GM19025 (cell line): Measurements from ENCODE around the gene LENG1.

ENCODE experiments used
- ATAC-seq: cut with Tn5 transposase; IDR thresholded peaks from one replicate; pipeline ENCODE4 v1.9.1; 2021; ENCODE audit warnings: mild to moderate bottlenecking, low read depth, moderate library complexity; ENCODE audit not compliant: unreplicated experiment

LENG1 gene

DNA sequence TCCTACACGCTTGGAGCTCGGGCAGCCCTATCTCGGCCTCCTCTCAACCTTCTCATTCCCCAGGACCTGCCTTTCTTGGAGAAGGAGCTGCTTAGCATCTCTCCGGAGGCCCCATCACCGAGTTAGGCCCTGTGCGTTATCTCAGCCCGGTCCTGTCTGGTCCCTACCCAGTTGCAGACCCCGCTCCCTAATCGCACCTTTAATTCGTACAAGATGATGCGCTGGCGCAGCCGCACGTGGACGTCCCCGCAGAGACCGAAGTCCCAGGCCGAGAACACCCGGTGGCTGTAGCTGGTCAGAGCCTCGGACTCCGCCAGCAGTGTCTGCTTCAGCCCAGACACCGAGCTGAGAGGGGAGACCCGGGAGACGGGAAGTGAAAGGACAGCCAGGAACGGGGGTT is 5.7 kb upstream of the LENG1 start:
- no peak for ATAC-seq

DNA sequence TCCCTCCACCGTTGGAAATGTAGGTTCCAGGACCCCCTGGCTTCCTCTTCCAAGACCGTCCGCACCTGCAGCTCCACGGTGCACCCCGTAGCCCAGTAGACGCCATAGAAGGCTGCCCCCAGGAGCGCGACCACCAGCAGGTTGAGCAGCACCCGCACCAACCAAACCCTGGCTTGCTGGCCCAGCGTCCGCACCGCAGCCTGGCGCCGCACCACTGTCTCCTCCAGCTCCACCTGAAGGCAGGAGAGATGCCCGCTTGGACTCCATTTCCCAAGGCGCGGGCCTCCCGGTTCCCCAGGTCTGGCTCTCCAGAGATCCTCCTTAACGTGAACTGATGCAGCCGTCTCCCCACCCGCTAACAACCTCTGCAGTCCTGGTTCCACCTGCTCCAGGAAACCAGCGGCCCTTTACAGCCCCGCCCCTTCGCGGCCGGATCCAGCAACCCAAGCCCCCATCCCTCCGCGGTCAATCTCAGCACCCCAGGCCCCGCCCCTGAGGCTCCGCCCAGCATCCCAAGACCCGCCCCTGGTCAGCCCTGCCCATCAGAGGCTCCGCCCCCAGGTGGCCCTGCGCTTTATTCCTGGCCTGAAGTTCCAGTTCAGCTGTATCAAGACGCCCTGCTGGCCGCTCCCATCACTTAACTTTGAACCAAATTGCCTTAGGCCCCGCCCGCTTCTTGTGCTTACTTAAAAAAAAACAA is 5.0 kb upstream of the LENG1 start:
- ATAC-seq: no peak

DNA sequence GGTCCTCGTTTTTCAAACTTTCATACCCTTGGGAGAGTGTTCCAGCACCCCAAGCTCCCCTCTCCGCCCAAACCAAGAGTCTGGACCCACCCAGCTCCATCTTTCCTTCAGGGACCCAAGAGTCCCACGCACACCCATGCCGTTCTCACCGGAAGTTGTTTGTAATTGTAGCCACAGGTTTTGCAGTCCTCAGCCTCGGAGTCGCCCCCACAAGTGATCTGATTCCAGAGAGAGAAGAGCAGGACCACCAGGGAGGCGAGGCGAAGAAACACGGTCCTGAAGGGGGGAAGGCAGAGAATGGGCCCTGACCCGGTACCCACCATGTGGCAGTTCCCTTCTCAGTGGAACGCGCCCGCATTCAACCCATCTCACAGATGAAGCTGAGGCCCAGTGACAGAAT is 3.4 kb upstream of the LENG1 start:
- ATAC-seq: no peak

DNA sequence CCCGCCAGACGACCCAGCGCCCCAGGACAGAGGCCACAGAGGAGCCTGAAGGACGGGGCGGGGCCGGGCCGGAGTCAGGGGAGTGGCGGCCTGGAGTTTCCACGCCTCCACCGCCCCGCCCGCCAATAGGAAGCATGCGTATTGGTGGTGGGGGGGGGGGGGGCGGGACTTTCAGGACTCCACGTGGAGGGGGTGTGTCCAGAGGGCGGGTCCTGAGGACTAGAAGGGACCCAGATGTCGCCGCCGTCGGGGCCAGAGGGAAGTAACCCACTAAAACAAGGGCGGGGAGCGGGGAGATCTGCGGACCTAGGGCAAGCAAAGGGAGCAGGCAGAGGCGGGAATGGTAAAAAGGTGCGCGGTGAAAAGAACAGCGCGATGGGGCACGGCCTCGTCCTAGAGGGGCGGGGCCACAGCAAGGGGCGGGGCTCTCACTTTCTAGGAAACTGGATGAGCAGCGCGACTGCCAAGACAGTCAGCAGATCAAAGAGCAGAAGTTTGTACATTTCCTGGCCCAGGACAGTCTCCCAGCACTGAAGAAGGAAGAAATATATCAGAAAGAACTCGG is 2.8 kb upstream of the LENG1 start:
- ATAC-seq: no peak

DNA sequence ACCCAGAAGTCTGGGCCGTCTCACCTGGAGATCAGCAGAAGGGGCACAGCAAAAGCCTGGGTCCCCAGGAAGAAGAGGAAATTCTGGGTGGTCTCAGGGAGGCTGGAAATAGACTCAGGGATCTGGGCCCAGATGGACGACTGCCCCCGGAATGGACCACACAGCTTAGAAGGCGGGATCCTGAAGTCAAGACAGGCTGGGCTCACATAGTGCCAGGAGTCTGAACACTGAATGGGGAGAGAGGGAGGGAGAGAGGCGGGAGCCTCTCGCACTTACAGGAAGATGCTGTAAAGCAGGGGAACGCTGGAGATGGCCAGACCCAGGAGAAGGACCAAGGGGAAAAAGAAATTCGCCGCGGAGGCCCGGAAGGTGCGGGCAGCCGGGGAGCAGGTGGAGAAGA is 1.3 kb upstream of the LENG1 start:
- ATAC-seq: no peak

DNA sequence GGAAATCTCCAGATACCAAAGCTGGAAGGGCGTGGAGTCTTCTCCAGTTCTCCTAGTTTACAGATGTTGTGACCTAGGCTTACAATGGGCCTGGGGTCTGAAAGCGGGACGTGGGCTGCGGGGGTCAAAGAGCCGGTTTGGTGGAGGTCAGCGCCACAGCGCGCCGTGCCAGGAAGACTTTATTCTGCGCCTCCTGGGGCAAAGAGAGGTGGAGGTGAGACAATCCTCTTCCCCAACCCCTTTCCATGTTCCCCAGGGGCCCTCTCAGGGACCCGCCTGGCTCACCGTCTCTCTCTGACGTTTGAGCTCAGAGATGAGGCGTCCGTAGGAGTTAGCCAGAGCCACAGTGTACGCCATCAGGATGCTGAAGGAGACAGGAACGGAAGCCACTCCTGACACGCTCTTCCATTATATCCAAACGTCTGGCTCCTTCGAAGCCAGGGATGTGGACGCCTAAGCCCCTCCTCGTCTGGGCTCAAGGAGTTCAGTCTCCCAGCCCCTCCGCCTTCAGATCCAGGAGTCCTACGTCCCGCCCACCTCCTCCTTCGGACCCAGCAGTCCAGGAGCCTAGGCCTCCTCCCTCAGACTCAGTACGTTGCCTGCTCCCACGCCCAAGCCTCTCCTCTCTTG is 776 bp upstream of the LENG1 start:
- ATAC-seq: no peak

DNA sequence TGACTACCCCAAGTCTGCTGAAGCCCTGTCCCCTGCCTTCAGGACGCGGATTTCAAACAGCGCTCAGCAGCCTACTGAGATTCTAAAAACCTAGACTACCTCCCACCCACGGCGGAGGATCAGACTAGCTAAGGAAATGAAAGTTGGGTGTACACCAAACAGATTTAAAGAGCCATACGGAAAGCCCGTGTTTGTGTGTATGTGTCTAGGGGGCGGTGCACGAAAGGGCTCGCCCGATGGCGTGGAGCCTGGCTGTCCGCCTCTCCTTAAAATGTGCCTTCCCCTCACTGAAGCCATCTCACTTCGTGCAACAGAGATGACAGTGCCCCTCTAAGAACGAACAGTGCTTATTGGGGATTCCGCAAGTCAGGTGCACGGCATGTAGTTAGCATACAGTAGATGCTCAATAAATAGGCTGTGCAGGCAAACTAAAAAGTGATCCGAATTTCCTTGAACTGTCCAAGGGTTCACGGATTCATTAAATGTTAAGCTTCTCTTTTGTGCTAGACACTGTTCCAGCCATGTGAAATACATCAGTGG is 639 bp downstream of the LENG1 start:
- no peak for ATAC-seq

DNA sequence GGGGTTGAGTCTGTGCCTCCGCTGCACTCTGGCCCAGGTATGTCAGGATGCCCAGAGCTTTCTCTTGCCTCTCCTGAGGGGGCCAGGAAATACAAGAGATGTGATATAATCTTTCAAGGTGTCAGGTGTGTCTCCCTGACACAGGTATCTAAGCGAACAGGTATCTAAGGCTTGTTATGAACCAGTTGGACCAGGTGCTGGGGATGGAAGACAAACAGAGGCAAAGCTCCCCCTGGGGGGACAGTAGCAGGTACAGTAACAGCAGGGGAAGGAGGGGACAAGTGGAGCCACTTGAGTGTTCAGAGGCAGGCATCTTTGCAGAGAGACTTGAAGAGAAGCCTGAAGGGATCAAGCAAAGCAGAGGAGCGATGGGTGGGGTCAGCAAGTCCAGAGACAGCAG is 2.6 kb downstream of the LENG1 start:
- no peak for ATAC-seq

DNA sequence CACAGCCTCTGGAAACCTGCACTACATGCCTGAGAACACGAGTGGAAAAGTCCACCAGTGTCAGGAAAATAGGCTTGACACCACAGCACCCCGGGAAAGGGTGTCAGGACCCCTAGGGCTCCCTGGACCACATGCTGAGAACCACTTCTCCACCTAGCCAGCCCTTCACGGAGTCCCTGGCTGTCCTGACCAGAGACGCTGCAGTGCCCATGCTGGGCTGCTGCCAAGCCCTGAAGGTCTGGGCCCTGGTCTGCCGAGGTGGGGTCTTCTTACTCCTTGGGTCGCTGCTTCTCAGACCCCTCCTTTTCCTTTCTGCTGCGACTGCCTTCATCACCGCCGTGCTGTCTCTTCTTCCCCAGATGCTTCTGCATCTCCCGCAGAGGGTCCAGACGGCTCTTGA is 3.0 kb downstream of the LENG1 start:
- no peak for ATAC-seq

DNA sequence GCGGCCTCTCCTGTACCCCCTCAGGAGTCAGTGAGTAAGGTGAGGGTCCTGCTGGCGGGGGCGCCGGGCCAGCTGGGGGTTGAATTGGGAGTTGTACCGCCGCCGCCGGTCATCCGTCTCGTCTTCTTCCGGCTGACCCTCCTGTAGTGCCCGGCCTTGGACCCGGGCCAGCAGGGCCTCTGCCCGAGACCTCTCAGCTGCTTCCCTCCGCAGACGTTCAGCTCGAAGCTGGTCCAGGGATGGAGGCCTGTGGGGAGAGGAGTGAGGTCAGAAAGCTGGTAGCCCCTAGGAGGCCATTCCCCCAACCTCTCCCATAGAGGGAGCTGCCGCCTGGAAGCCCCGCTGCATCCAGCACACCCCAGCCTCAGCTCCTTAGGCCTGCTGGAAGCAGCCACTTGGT is 3.8 kb downstream of the LENG1 start:
- ATAC-seq: no peak

DNA sequence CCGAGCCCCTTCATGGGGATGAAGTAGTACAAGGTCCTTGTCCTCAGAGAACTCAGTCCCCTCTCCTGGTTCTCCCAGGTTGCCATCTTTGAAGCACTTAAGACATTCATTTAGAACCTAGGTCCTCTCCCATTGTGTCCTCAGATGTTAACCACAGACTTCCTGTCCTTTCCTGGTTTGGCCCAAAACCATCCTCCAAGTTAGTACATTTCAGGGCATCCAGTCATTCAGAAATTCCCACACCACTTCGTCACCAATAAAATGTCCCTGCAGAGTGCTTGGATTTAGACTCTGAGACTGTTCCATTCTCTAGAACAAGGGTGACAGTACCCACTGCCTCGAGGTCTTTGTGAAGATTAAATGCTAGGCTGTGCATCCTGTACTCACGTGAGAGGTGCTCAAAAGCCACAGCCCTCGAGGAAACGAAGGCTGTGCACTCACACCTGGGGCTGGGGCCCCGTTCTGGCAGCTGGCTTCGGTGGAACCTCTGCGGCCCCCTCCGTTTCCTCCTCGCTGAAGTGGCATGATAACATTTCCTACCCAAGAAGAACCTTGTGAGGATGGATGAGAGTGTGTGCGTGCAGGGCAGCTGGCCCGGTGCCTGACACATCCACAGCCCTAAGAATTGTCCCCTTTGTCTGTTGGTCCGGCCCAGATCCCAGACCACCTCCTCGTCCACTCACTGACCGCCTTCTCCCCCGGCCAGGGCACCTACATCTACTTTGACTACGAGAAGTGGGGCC is 4.7 kb downstream of the LENG1 start:
- ATAC-seq: no peak

DNA sequence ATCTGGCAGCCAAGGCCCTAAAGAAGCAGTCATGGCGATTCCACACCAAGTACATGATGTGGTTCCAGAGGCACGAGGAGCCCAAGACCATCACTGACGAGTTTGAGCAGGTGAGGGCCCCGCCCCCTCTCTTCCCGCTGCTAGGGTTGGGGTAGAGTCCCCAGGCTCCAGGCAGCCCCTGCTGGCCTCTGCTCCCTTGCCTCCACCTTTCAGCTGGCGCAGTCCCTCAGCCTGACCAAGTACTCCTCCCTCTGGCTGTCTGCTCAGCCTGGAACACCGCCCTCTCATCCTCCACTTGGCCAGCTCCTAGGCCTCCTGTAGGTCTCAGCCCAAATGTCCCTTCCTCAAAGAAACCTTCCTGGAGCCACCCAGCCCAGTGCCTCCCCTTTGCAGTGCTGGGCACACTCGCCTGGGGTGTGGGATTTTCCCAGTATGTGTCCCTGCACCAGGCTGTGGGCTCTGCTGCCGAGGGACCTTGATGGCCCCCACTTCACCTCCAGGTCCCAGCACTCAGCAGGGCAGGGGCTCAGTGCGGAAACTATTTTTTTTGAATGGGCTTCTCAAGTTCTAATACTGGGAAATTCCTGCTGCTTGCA is 5.7 kb downstream of the LENG1 start:
- ATAC-seq: no peak

DNA sequence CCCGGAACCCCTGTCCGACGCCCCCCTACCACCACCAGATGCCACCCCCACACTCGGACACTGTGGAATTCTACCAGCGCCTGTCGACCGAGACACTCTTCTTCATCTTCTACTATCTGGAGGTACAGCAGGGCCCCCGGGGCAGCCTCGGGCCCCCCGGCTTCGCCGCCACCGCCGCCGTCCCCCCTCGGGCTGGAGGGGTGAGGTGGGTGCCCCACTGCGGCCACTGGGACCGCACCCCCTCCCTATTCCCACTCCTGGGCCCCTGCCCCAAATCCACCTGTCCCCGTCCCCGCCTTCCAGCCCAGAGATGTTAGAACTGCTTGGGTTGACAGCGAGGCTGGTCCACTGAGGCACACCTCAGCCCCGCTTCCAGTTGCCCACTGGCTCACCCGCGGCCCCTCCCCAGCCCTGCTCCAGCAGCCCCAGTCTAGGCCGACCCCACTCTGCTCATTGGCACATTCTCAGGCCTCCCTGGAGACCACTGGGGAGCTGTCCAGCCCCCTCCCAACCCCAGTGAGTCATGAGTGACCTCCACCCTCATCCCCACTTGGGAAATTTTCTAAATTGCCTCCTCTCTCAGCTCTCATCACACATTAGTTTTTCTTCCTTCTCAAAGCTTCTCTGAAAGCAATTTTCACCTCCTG is 6.5 kb downstream of the LENG1 start:
- ATAC-seq: no peak

DNA sequence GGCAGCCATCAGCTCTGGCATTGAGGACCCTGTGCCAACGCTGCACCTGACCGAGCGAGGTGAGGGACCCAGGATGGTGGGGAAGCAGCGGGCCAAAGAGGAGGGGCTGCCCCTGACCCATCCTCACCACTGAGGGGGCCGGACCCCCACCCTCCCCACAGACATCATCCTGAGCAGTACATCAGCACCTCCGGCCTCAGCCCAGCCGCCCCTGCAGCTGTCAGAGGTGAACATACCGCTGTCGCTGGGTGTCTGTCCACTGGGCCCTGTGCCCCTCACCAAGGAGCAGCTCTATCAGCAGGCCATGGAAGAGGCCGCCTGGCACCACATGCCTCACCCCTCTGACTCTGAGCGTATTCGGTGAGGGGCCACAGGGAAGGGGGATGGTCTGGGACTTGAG is 7.3 kb downstream of the LENG1 start:
- no peak for ATAC-seq

DNA sequence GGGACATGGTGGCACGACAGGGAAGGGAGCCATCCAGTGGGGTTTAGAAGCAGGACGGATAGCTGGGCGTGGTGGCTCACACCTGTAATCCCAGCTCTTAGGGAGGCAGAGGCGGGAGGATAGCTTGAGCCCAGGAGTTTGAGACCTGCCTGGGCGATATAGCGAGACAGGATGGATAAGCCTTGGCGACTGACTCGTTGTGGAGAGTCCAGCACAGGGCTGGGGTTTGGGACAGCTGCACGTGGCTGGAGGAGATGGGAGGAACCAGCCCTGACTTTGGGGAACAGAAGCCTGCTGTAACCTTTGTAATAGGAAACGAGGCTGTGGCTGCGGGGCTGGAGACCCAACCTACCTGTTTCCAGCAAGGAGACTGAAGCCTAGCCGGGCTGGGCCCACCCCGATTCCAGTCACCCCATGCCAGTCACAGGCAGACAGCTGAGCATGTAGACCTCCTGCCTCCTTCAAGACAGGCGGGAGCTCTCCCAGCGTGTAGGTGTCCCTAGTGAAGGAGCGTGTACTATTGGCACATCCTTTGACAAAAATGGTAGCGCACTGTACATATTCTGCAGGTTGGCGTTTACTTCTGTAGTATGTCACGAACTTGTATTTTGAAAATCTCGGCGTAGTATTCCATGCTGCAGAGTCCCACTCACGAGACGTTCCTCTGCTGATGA is 8.0 kb downstream of the LENG1 start:
- no peak for ATAC-seq

DNA sequence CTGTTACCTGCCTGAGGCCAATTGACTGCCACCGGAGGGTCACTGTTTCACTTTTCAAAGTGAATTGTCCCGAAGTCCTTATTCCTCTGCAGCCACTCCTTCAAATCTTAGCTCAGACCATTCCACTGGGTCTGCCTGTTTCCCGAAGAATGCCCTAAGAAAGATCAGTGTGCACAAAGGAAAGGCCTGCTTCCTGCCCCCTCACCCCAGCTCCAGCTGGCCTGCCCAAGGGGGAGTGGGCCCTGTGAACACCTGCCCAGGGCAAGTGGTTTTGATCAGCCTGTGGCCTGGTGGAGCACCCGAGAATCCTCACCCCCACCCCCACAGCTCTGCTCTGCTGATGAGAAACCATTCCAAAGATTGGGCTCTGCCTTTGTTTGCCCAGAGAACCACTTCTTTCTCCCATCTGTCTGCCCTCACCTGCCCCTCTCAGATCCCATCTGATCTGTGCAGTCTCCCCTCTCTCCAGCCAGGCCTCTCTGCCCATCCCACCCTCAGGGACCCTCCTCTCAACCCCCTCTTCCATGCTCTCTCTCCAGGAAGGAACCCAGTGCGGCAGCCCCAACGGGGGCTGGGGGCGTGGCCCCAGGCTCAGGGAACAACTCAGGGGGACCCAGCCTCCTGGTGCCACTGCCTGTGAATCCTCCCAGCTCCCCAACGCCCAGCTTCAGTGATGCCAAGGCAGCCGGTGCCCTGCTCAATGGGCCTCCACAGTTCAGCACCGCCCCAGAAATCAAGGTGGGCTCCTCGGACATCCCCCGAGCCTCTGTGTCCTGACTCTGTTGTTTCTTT is 10.3 kb downstream of the LENG1 start:
- ATAC-seq: no peak

DNA sequence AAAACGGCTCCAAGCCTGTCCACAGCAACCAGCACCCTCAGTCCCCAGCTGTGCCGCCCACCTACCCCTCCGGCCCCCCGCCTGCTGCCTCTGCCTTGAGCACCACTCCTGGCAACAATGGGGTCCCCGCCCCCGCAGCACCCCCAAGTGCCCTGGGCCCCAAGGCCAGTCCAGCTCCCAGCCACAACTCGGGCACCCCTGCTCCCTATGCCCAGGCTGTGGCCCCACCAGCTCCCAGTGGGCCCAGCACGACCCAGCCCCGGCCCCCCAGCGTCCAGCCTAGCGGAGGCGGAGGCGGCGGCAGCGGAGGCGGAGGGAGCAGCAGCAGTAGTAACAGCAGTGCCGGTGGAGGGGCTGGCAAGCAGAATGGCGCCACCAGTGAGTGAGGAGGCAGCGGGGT is 11.4 kb downstream of the LENG1 start:
- ATAC-seq: no peak

DNA sequence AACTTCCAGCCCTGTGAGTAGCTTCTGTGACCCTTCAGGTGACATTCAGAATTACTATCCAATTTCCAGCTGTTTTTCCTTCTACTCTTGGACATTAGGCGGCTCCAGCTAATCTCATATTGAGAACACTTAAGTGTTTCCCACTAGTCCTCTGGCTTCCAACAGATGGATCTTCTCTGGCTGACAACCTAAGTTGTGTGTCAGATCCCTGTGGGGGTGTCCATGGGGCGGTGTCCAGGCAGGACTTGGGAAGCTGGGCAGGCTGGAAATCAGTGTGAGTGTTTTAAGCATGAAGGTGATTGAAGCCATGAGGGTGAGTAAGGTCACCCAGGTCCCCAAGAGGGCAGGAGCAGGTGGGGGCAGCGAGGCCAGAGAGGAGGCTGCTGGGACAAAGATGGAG is 11.8 kb downstream of the LENG1 start:
- no peak for ATAC-seq

DNA sequence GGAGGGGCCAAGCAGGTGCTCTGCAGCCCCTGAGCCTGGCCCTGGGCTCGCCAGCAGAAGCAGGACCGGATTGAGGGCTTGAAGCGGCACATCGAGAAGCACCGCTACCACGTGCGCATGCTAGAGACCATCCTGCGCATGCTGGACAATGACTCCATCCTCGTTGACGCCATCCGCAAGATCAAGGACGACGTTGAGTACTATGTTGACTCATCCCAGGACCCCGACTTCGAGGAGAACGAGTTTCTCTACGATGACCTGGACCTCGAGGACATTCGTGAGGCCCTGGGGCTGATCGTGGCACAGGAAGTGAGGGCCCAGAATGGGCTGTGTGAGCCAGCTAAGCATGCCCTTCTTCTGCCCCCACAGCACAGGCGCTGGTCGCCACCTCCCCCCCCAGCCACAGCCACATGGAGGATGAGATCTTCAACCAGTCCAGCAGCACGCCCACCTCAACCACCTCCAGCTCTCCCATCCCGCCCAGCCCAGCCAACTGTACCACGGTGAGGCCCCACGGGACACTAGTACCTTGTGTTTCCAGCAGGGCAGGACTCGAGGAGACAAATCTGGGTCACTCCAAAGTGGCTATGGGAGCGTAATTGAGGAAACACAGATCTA is 13.9 kb downstream of the LENG1 start:
- ATAC-seq: no peak
